K562 (cell line): Measurements from ENCODE around the gene PRSS56. TPM values are rescaled to one million over a fixed set of nuclear protein-coding genes. Genes with fewer than 3 reads are reported as not detected.

ENCODE experiments used
- ATAC-seq: fragments of 200-7000 bp; cut with Tn5 transposase; 3 replicates; pipeline ENCODE4 v1.9.1; 2020; ENCODE audit warnings: moderate library complexity
- BruUV-seq: library from RNA; stranded (reverse); fragments of 400-500 nt; replicated peaks from 2 replicates; lab custom pipeline; 2021; lab: Mats Ljungman, UMichigan
- CTCF ChIA-PET: fragments of 300-600 bp; formaldehyde crosslinking; extraction: SDS; loops from one replicate; lab custom pipeline; 2021; ENCODE audit warnings: low intra/inter-chr PET ratio; lab: Yijun Ruan, JAX
- POLR2A ChIA-PET: fragments of 300-600, 350-650 bp; sonication (Branson Sonifier 250); formaldehyde crosslinking; extraction: SDS; loops from one replicate; lab custom pipeline; 2021; ENCODE audit warnings: antibody characterized with exemption, inconsistent platforms; lab: Yijun Ruan, JAX
- DNase-seq, 4 experiments: peaks; one replicate each; pipeline versions ENCODE4 v3.0.0 to v3.0.0-alpha.2; 2011 to 2018; ENCODE audit warnings: low spot score in 3 of 4, mixed read lengths in 3 of 4; ENCODE audit errors: extremely low read depth in 1 of 4
- FAIRE-seq: peaks from 2 replicates; lab custom pipeline; 2011; peaks lifted over from hg19 to GRCh38; lab: Jason Lieb, UNC
- H2AFZ ChIP-seq: 2 replicates; pipeline ENCODE4 v1.6.0; 2011; ENCODE audit warnings: low read depth, low read length, control low read depth, inconsistent platforms
- H3K27ac ChIP-seq: fragments of 200-600 bp; 3 replicates; pipeline ENCODE4 v1.8.0; 2011; ENCODE audit warnings: low read depth, mild to moderate bottlenecking, control low read depth, inconsistent platforms, low read length, moderate library complexity, mixed read lengths; ENCODE audit errors: extremely low read depth
- H3K27me3 ChIP-seq, 2 experiments: fragments of 300-600 bp in 1 of 2; 2 replicates in 1 of 2; 3 replicates in 1 of 2; pipeline versions ENCODE4 v1.6.0 to v1.8.0; 2011; ENCODE audit warnings: inconsistent platforms in 2 of 2, low read length in 2 of 2, mild to moderate bottlenecking in 1 of 2, mixed read lengths in 1 of 2, moderate library complexity in 1 of 2; ENCODE audit not compliant: control insufficient read depth in 2 of 2, insufficient read depth in 2 of 2
- H3K36me3 ChIP-seq: fragments of 300-600 bp; 3 replicates; pipeline ENCODE4 v1.8.0; 2011; ENCODE audit warnings: mild to moderate bottlenecking, low read length, inconsistent platforms; ENCODE audit not compliant: control insufficient read depth, insufficient read depth
- H3K4me1 ChIP-seq, 2 experiments: fragments of 200-600 bp in 1 of 2; replicated peaks in 1 of 2; 2 replicates in 1 of 2; 3 replicates in 1 of 2; pipeline versions ENCODE4 v1.5.1 to v1.8.0; 2011; ENCODE audit warnings: inconsistent platforms in 2 of 2, low read length in 2 of 2, mild to moderate bottlenecking in 1 of 2, mixed read lengths in 1 of 2, moderate library complexity in 1 of 2; ENCODE audit not compliant: control insufficient read depth in 2 of 2, insufficient read depth in 2 of 2
- H3K4me2 ChIP-seq: 2 replicates; pipeline ENCODE4 v1.6.1; 2011; ENCODE audit warnings: low read length, control low read depth, inconsistent platforms, mixed read lengths; ENCODE audit not compliant: insufficient read depth
- H3K4me3 ChIP-seq: fragments of 200-600 bp; sonication (generic), shearing (Covaris generic); 2 replicates; pipeline ENCODE4 v1.5.1; 2016; ENCODE audit warnings: control low read depth, inconsistent platforms
- H3K79me2 ChIP-seq: fragments of 200-600 bp; 3 replicates; pipeline ENCODE4 v1.8.0; 2011; ENCODE audit warnings: low read length, inconsistent platforms; ENCODE audit not compliant: control insufficient read depth, insufficient read depth
- H3K9ac ChIP-seq, 2 experiments: 2 replicates each; pipeline versions ENCODE4 v1.6.0 to v1.6.1; 2011; ENCODE audit warnings: low read depth in 2 of 2, low read length in 2 of 2, control low read depth in 1 of 2, inconsistent platforms in 1 of 2, mild to moderate bottlenecking in 1 of 2, mixed read lengths in 1 of 2; ENCODE audit not compliant: insufficient read depth in 1 of 2
- H3K9me1 ChIP-seq: one replicate; pipeline ENCODE4 v1.6.0; 2011; ENCODE audit warnings: inconsistent platforms, mild to moderate bottlenecking, low read length, moderate library complexity; ENCODE audit not compliant: control insufficient read depth, insufficient read depth
- H3K9me3 ChIP-seq: replicated peaks from 2 replicates; pipeline ENCODE4 v1.5.1; 2011; ENCODE audit warnings: low read depth, low read length, inconsistent platforms; ENCODE audit not compliant: control insufficient read depth, insufficient read depth
- H4K20me1 ChIP-seq: replicated peaks from 2 replicates; pipeline ENCODE4 v1.6.1; 2011; ENCODE audit warnings: low read length, inconsistent platforms, mixed read lengths; ENCODE audit not compliant: control insufficient read depth, insufficient read depth
- BCLAF1 ChIP-seq, 2 experiments: fragments of 450-650 bp in 1 of 2; IDR thresholded peaks; 2 replicates each; pipeline ENCODE4 v1.6.1; 2011 to 2017; ENCODE audit warnings: low read depth in 2 of 2, antibody characterized with exemption in 1 of 2, borderline replicate concordance in 1 of 2, low read length in 1 of 2, mild to moderate bottlenecking in 1 of 2, mixed read lengths in 1 of 2; ENCODE audit not compliant: control insufficient read depth in 1 of 2
- MEIS2 ChIP-seq: fragments of 450-650 bp; IDR thresholded peaks from 2 replicates; pipeline ENCODE4 v1.6.1; 2014; ENCODE audit warnings: mild to moderate bottlenecking; ENCODE audit not compliant: partially characterized antibody
- NFIC ChIP-seq: fragments of 450-650 bp; IDR thresholded peaks from 2 replicates; pipeline ENCODE4 v1.6.1; 2017; ENCODE audit warnings: mild to moderate bottlenecking, inconsistent platforms
- PBX2 ChIP-seq, 2 experiments: IDR thresholded peaks in 1 of 2; conservative IDR thresholded peaks in 1 of 2; 2 replicates each; pipeline ENCODE4 v1.6.1; 2016; ENCODE audit warnings: low read depth in 2 of 2, mild to moderate bottlenecking in 1 of 2, missing compliant biosample characterization in 1 of 2, missing genetic modification characterization in 1 of 2, moderate library complexity in 1 of 2
- SMARCE1 ChIP-seq: fragments of 450-650 bp; IDR thresholded peaks from 2 replicates; pipeline ENCODE4 v1.7.1; 2016; ENCODE audit warnings: mild to moderate bottlenecking
- ZNF354B ChIP-seq: fragments of 250-450 bp; sonication (Bioruptor Pico); IDR thresholded peaks from 2 replicates; pipeline ENCODE4 v1.4.0; 2020
- WGBS: fragments of 100-300 bp; shearing (Covaris generic); methylation state at CpG from one replicate; pipeline ENCODE4 v1.1.6; 2016; ENCODE audit warnings: low coverage, mixed read lengths; ENCODE audit not compliant: insufficient coverage; ENCODE audit errors: missing lambda C conversion rate; 5-methylcytosine and 5-hydroxymethylcytosine counted together
- in situ Hi-C: fragments of 300-500 bp; cut with MboI; formaldehyde crosslinking; loops from 4 replicates; pipeline ENCODE4 v1.15.0; 2018; ENCODE audit warnings: inconsistent platforms, mixed read lengths
- intact Hi-C: fragments of 100-400 bp; cut with micrococcal nuclease; formaldehyde crosslinking; loops from 2 replicates; pipeline ENCODE4 v1.14.2; 2022
- polyA plus RNA-seq, 8 experiments: library from polyadenylated mRNA; depleted of rRNA in 4 of 8; stranded (reverse) in 5 of 8; unstranded in 3 of 8; fragments of >200 nt; fragmentation: Nextera tagmentation in 2 of 8; fragmentation: Illumina TruSeq in 1 of 8; extraction: Ambion mirVana in 2 of 8; extraction: Trizol in 1 of 8; gene quantifications; 2 replicates each; pipeline versions ENCODE4 v1.2.1 to v1.2.3, GENCODE V29; 2011 to 2014; ENCODE audit warnings: inconsistent platforms in 1 of 8, missing spikeins in 1 of 8
- total RNA-seq, 7 experiments: library from RNA; depleted of rRNA in 6 of 7; stranded (reverse); fragments of >200 nt in 6 of 7; fragmentation: Illumina TruSeq in 2 of 7; extraction: Trizol in 2 of 7; gene quantifications; 2 replicates each; pipeline versions ENCODE4 v1.2.1 to v1.2.3, GENCODE V29; 2011 to 2021; ENCODE audit warnings: low replicate concordance in 1 of 7
- TF ChIP-seq, protein P1 (sequence below): fragments of 450-650 bp; IDR thresholded peaks from 2 replicates; pipeline ENCODE4 v1.6.1; 2016

PRSS56 gene
- total and polyA plus RNA-seq, 9 of the 15 experiments (the other 6 are each of a cell fraction or from before 2014, with no cell fraction given) = not detected

DNA sequence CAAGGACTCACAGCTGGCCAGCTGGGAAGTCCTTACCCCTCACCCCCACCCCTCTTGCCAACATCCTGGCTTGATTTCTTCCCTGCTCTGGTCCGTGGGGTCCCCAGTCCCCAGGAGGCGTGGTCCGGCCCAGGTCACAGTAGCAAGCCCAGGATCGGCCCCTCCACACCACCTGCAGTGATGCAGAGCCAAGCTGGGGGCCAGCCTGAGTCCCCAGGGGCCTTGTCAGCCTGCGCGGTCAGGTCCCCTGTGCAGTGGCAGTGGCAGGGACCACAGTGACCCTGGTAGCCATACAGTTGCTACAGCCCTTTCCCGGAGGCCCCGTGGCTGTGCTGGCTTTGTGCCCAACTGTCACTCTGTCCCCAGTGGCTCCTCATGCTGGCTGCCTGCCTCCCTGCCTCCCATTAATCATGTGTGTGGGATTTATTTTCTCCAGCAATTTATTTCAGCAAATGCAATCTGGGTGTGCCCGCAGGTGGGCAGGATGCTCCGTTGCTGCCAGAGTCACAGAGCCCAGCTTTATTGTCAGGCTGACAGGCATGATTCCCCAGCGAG lies 8.8 kb upstream of the PRSS56 start:
- 1% methylated on average over 7 of the region's 11 CpGs for WGBS
- H3K27me3 ChIP-seq = peaks cover 0 to 52% of the 10 kb centered on the region in 2 experiments; a peak in 2 of 5 replicates
- H3K36me3 ChIP-seq = no peaks in the 10 kb centered on the region
- no peak for FAIRE-seq
- H4K20me1 ChIP-seq = no peaks in the 10 kb centered on the region
- no peak overlapping the region for H3K27ac ChIP-seq
- H3K9me1 ChIP-seq = no peaks in the 10 kb centered on the region
- no peak overlapping the region for H2AFZ ChIP-seq
- intact Hi-C loops (no loop called here), in situ Hi-C loops (loop anchor here (10.0 kb wide), 1 partner anchor 607 kb away; no protein-coding TSS in a partner anchor)
- TF ChIP-seq MEIS2 = peak; percentile 61
- TF ChIP-seq ZNF354B (CRISPR knock-in tag) = no peak
- TF ChIP-seq PBX2 (CRISPR knock-in tag; IDR thresholded peaks at IDR 0.05; ENCODE audit: low read depth) = no peak
- peak; percentile 42; the same call in 1 of the 2 replicates for TF ChIP-seq PBX2 (tag; conservative IDR thresholded peaks at IDR 0.05; ENCODE audit: low read depth)
- TF ChIP-seq NFIC = peak; percentile 60
- no peak for TF ChIP-seq BCLAF1 (IDR thresholded peaks at IDR 0.05; ENCODE audit: borderline replicate concordance in 1 of 2, control insufficient read depth in 1 of 2, low read depth in 2 of 2, low read length in 1 of 2)
- TF ChIP-seq SMARCE1 = no peak
- TF ChIP-seq, protein P1, sequence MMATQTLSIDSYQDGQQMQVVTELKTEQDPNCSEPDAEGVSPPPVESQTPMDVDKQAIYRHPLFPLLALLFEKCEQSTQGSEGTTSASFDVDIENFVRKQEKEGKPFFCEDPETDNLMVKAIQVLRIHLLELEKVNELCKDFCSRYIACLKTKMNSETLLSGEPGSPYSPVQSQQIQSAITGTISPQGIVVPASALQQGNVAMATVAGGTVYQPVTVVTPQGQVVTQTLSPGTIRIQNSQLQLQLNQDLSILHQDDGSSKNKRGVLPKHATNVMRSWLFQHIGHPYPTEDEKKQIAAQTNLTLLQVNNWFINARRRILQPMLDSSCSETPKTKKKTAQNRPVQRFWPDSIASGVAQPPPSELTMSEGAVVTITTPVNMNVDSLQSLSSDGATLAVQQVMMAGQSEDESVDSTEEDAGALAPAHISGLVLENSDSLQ = peak; percentile 52
- H3K79me2 ChIP-seq = no peaks in the 10 kb centered on the region
- H3K9ac ChIP-seq = no peak overlapping the region
- CTCF ChIA-PET = no interaction called here
- no peaks in the 10 kb centered on the region for H3K9me3 ChIP-seq
- no peak overlapping the region for H3K4me3 ChIP-seq
- no peak overlapping the region for H3K4me2 ChIP-seq
- no TSS peak for BruUV-seq
- POLR2A ChIA-PET = no interaction called here
- DNase-seq = no peak
- H3K4me1 ChIP-seq = no peaks in the 10 kb centered on the region
- ATAC-seq = no peak
